ENCODE measurements around the gene ZNF333.

ZNF333 gene

DNA sequence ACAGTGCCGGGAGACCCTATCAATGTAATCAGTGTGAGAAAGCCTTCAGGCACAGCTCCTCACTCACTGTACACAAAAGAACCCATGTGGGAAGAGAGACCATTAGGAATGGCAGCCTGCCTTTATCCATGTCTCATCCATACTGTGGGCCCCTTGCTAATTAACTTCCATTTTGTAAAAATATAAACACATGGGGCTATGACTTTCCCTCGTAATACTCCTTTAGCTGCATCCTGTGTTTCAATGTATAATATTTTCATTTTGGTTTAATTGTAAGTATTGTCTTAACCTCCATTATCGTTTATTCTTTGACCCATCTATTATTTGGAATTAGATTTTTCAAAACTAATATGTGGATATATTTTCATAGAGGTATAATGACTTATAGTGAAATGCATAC lies 29.3 kb downstream of the ZNF333 start:
- no peaks in the 10 kb centered on the region for H3K27me3 ChIP-seq (ENCODE audit: insufficient read depth, insufficient read length)
- DNase-seq (ENCODE audit: low read depth, low spot score) = no peak
- no peaks in the 10 kb centered on the region for H3K4me1 ChIP-seq (ENCODE audit: insufficient read depth, insufficient read length)
- H3K9me3 ChIP-seq (ENCODE audit: insufficient read depth, low read length) = peaks cover 76% of the 10 kb centered on the region
- H3K9ac ChIP-seq (ENCODE audit: insufficient read length, low read depth) = no peak overlapping the region
- H3K36me3 ChIP-seq (ENCODE audit: insufficient read depth, insufficient read length, low read length) = peaks cover 40% of the 10 kb centered on the region
- TF ChIP-seq YY1 (IDR thresholded peaks at IDR 0.05; ENCODE audit: insufficient read depth, insufficient read length) (no peak), SUZ12 (IDR thresholded peaks at IDR 0.05; ENCODE audit: extremely low read depth, insufficient read depth, insufficient read length) (no peak), ZNF274 (IDR thresholded peaks at IDR 0.05; ENCODE audit: low read depth, low read length) (no peak)
- no peak overlapping the region for H3K4me3 ChIP-seq (ENCODE audit: insufficient read length, low read depth)

DNA sequence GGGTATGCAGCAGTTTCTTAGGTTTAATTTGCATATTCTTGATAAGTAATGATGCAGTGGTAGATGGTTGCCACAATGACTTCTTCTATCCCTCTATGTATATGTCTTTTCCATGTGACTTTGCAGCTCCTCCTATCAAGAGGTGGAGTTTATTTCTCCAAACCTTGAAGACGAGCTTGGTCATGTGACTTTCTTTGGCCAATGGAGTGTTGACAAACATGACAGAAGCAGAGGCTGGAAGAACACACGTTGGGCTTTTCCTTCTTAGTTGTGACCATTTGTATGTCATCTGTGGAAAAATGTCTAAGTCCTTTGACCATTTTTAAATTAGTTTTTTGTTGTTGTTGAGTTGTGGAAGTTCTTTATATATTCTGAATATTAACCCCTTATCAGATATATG lies 32.3 kb downstream of the ZNF333 start:
- TF ChIP-seq YY1 (IDR thresholded peaks at IDR 0.05; ENCODE audit: insufficient read depth, insufficient read length) (no peak), SUZ12 (IDR thresholded peaks at IDR 0.05; ENCODE audit: extremely low read depth, insufficient read depth, insufficient read length) (no peak), ZNF274 (IDR thresholded peaks at IDR 0.05; ENCODE audit: low read depth, low read length) (no peak)
- DNase-seq (ENCODE audit: low read depth, low spot score) = no peak
- Histone ChIP-seq H3K9me3 (ENCODE audit: insufficient read depth, low read length) (peaks cover 75% of the 10 kb centered on the region), H3K9ac (ENCODE audit: insufficient read length, low read depth) (no peak overlapping the region), H3K4me3 (ENCODE audit: insufficient read length, low read depth) (no peak overlapping the region), H3K4me1 (ENCODE audit: insufficient read depth, insufficient read length) (no peaks in the 10 kb centered on the region), H3K27me3 (ENCODE audit: insufficient read depth, insufficient read length) (no peaks in the 10 kb centered on the region), H3K36me3 (ENCODE audit: insufficient read depth, insufficient read length, low read length) (peaks cover 21% of the 10 kb centered on the region)

DNA sequence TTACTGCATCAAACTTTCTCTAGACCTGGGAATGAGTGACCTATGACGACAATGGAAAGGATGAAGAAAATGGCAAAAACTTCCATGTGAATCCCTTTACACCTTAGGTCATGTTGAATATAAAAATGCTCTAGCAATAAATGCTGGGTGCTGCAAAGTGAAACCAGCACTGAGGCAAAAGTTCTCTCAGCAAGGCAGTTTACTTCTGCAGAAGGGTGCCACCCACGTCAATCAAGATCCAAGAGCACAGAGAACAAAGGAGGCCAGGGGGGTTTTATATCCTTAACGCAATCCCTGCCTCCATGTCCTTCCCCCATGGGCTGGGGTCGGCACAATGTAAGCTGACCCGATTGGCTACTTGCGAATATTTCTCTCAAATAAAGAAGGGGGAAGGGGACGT lies 38.7 kb downstream of the ZNF333 start:
- Histone ChIP-seq H3K4me3 (ENCODE audit: insufficient read length, low read depth) (no peak overlapping the region), H3K9me3 (ENCODE audit: insufficient read depth, low read length) (peaks cover 48% of the 10 kb centered on the region), H3K36me3 (ENCODE audit: insufficient read depth, insufficient read length, low read length) (no peaks in the 10 kb centered on the region), H3K4me1 (ENCODE audit: insufficient read depth, insufficient read length) (no peaks in the 10 kb centered on the region), H3K27me3 (ENCODE audit: insufficient read depth, insufficient read length) (no peaks in the 10 kb centered on the region), H3K9ac (ENCODE audit: insufficient read length, low read depth) (no peak overlapping the region)
- no peak for TF ChIP-seq SUZ12 (IDR thresholded peaks at IDR 0.05; ENCODE audit: extremely low read depth, insufficient read depth, insufficient read length)
- no peak for TF ChIP-seq YY1 (IDR thresholded peaks at IDR 0.05; ENCODE audit: insufficient read depth, insufficient read length)
- TF ChIP-seq ZNF274 (IDR thresholded peaks at IDR 0.05; ENCODE audit: low read depth, low read length) = no peak
- no peak for DNase-seq (ENCODE audit: low read depth, low spot score)

DNA sequence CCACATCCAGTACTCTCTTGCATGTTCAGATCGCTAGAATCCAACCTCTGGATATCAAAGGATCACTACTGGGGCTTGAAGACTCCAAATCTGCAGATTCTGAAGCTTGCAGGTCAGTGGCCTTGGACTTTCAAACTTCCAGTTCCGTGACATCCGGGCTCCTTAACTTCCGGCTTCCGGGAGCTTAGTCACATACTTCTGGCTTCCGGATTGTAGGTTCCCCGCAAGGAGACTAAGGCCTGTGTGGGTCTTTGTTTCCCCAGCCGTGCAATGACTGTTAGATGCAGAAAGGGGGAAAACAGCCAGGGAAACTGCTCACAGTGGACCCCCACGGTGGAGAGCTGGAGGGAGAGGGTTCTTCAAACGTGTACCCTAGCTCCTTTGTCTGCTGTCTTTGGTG lies 41.4 kb downstream of the ZNF333 start:
- no peaks in the 10 kb centered on the region for H3K4me1 ChIP-seq (ENCODE audit: insufficient read depth, insufficient read length)
- H3K27me3 ChIP-seq (ENCODE audit: insufficient read depth, insufficient read length) = no peaks in the 10 kb centered on the region
- DNase-seq (ENCODE audit: low read depth, low spot score) = no peak
- no peaks in the 10 kb centered on the region for H3K36me3 ChIP-seq (ENCODE audit: insufficient read depth, insufficient read length, low read length)
- H3K9me3 ChIP-seq (ENCODE audit: insufficient read depth, low read length) = peaks cover 50% of the 10 kb centered on the region
- no peak for TF ChIP-seq ZNF274 (IDR thresholded peaks at IDR 0.05; ENCODE audit: low read depth, low read length)
- no peak for TF ChIP-seq SUZ12 (IDR thresholded peaks at IDR 0.05; ENCODE audit: extremely low read depth, insufficient read depth, insufficient read length)
- no peak for TF ChIP-seq YY1 (IDR thresholded peaks at IDR 0.05; ENCODE audit: insufficient read depth, insufficient read length)
- no peak overlapping the region for H3K9ac ChIP-seq (ENCODE audit: insufficient read length, low read depth)
- H3K4me3 ChIP-seq (ENCODE audit: insufficient read length, low read depth) = no peak overlapping the region

DNA sequence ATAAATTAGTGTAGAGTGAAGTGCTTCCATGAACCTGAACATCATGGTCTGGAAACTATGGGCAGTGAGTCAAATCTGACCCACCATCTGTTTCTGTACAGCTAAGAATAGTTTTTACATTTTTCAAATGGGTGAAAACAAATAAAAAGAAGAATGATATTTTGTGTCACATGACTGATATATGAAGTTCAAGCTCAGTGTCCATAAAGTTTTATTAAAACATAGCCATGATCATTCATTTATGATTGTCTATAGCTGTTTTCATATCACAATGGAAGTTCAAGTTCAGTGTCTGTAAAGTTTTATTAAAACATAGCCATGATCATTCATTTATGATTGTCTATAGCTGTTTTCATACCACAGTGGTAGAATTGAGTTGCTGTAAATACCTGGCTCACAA lies 42.7 kb downstream of the ZNF333 start:
- Histone ChIP-seq H3K4me1 (ENCODE audit: insufficient read depth, insufficient read length) (no peaks in the 10 kb centered on the region), H3K36me3 (ENCODE audit: insufficient read depth, insufficient read length, low read length) (no peaks in the 10 kb centered on the region), H3K27me3 (ENCODE audit: insufficient read depth, insufficient read length) (no peaks in the 10 kb centered on the region), H3K9me3 (ENCODE audit: insufficient read depth, low read length) (peaks cover 44% of the 10 kb centered on the region), H3K4me3 (ENCODE audit: insufficient read length, low read depth) (no peak overlapping the region), H3K9ac (ENCODE audit: insufficient read length, low read depth) (no peak overlapping the region)
- no peak for DNase-seq (ENCODE audit: low read depth, low spot score)
- TF ChIP-seq SUZ12 (IDR thresholded peaks at IDR 0.05; ENCODE audit: extremely low read depth, insufficient read depth, insufficient read length) (no peak), ZNF274 (IDR thresholded peaks at IDR 0.05; ENCODE audit: low read depth, low read length) (no peak), YY1 (IDR thresholded peaks at IDR 0.05; ENCODE audit: insufficient read depth, insufficient read length) (no peak)

DNA sequence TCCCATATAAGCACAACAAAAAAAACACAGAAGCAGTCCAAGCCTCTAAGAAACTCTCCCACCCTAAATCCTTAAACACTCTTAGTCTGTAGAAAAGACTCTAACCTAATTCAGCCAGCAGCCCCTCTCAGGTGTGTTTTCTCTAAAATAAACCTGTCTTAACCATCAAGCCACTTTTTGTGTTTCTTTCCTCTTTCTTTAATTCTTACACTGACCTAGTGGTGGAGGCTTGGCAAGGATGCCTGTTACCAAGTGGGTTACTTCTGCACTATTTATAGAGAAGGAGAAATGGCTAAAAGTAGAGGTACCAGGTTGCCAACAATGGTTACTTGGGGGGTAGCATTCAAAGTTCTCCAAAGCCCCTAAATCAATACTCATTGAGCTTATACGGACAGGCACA lies 43.7 kb downstream of the ZNF333 start:
- Histone ChIP-seq H3K27me3 (ENCODE audit: insufficient read depth, insufficient read length) (no peaks in the 10 kb centered on the region), H3K9ac (ENCODE audit: insufficient read length, low read depth) (no peak overlapping the region), H3K4me3 (ENCODE audit: insufficient read length, low read depth) (no peak overlapping the region), H3K9me3 (ENCODE audit: insufficient read depth, low read length) (peaks cover 37% of the 10 kb centered on the region), H3K36me3 (ENCODE audit: insufficient read depth, insufficient read length, low read length) (no peaks in the 10 kb centered on the region), H3K4me1 (ENCODE audit: insufficient read depth, insufficient read length) (no peaks in the 10 kb centered on the region)
- TF ChIP-seq YY1 (IDR thresholded peaks at IDR 0.05; ENCODE audit: insufficient read depth, insufficient read length) (no peak), ZNF274 (IDR thresholded peaks at IDR 0.05; ENCODE audit: low read depth, low read length) (no peak), SUZ12 (IDR thresholded peaks at IDR 0.05; ENCODE audit: extremely low read depth, insufficient read depth, insufficient read length) (no peak)
- no peak for DNase-seq (ENCODE audit: low read depth, low spot score)

DNA sequence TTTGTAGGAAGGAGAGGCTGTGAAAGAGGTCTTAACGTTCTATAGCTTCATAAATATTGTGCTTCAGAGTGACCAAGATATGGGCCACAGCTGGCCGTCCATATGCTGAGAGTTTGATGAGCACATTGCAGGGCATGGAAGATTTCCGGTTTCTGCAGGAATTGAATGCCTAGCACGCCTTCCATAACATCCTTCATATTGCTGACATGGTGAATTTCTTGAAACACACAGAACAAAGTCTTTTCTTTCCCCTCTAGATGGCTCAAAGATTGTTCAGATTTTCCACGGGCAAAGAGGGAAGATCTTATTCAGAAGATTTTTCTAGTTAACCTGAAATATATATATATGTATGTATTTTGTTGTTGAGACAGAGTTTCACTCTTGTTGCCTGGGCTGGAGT lies 46.1 kb downstream of the ZNF333 start:
- TF ChIP-seq YY1 (IDR thresholded peaks at IDR 0.05; ENCODE audit: insufficient read depth, insufficient read length) (no peak), ZNF274 (IDR thresholded peaks at IDR 0.05; ENCODE audit: low read depth, low read length) (no peak), SUZ12 (IDR thresholded peaks at IDR 0.05; ENCODE audit: extremely low read depth, insufficient read depth, insufficient read length) (no peak)
- Histone ChIP-seq H3K36me3 (ENCODE audit: insufficient read depth, insufficient read length, low read length) (no peaks in the 10 kb centered on the region), H3K27me3 (ENCODE audit: insufficient read depth, insufficient read length) (no peaks in the 10 kb centered on the region), H3K9me3 (ENCODE audit: insufficient read depth, low read length) (peaks cover 28% of the 10 kb centered on the region), H3K4me1 (ENCODE audit: insufficient read depth, insufficient read length) (no peaks in the 10 kb centered on the region), H3K4me3 (ENCODE audit: insufficient read length, low read depth) (no peak overlapping the region), H3K9ac (ENCODE audit: insufficient read length, low read depth) (no peak overlapping the region)
- DNase-seq (ENCODE audit: low read depth, low spot score) = no peak
